HG03520 (cell line): ENCODE results near the gene FUBP3.
"Not testable (repeated sequence)": the region's sequence is repeated elsewhere in the genome, so short reads cannot be mapped to it uniquely, and the experiment has no call there.

Source experiments
- ATAC-seq: cut with Tn5 transposase; IDR thresholded peaks from one replicate; pipeline ENCODE4 v1.9.1; 2021; ENCODE audit warnings: mild to moderate bottlenecking, moderate library complexity; ENCODE audit not compliant: unreplicated experiment

Gene FUBP3

DNA sequence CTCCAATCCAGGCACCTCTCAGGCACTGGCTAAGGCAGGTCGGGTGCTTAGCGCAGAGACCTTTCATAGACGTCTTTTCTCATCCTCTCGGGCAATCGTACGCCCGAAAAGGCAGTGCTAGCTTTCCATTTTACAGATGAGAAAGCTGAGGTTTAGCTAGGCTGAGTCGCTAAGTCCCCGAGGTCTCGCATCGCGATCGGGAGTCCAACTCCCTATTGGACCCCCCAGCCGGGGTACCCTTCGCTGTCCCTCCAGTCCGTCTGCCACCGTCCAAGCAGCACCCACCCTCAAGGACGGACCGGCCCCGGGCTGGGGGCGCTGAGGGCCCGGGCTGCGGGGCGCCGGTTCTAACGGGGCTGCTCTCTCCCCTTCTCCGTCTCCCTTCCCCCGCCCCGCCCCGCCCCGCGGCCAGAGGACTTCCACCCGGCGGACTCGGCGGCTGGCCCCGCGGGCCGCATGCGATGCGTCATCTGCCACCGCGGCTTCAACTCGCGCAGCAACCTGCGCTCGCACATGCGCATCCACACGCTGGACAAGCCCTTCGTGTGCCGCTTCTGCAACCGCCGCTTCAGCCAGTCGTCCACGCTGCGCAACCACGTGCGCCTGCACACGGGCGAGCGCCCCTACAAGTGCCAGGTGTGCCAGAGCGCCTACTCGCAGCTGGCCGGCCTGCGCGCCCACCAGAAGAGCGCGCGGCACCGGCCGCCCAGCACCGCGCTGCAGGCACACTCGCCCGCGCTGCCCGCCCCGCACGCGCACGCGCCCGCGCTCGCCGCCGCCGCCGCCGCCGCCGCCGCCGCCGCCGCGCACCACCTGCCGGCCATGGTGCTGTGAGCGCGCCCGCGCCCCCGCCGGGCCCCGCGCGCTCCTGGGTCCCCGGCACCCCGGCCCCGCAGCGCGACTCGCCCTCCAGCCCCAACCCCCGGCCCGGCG, 101.7 kb downstream of the FUBP3 start:
- no peak for ATAC-seq

DNA sequence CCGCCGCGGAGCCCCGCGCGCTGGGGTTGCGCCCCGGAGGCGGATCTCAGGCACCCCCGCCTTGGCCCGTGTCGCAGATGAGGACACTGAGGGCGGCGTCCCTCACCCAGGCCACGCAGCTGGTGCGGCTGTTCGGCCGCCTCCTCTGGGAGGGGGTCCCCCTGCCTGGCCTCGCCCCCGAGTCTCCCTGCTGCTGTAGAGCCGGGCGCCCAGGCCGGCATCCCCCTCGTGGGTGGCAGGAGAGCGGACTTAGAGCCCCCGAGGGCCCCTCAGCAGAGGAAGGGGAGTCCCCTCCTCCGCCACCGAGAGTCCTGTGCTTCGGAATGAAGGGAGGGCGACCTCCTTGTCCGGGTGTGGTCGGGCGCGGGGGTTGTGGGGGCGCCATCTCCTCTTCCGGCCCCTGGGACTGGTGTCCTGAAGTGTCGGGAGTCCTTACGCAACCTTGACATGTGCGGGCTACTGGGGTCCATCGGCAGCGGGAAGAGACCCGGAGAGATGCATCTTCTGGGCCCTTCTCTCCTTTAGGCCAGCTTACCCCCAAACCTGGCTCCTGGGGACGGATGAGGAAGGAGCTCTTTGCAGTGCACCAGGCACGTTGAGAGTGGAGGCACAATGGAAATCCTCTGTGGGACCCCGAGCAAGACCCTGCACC, 102.5 kb downstream of the FUBP3 start:
- ATAC-seq: no peak

DNA sequence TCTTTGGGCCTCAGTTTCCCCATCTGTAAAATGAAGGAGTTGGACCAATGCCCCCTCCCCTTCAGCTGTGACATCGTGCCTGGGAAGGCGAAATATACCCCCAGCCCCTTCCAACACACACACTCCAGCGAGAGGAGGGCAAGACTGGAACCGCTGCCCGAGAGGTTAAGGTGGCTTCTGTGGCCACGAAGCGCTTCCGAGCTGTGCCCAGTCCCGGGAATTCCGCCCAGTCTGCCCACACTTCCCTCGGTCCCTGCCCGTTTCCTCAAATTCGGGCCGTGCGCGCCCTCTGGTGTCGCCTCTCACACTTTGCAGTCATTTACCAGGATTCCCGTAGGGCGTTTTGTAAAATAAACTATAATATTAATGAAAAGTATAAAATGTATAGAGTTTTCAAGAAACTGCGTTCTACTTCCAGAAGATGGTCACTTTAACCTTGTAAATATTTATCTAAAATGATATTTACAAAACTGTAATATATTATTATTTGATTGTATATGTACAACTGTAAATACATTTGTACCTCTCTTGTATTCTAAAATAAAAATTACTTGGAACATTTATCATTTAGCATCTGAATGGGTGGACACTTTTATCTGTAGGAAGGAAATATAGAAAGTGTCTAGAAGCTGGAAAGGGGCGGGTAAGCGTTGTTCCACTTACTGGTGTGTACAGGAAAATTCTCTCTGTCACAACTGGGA, 103.2 kb downstream of the FUBP3 start:
- ATAC-seq: no peak

DNA sequence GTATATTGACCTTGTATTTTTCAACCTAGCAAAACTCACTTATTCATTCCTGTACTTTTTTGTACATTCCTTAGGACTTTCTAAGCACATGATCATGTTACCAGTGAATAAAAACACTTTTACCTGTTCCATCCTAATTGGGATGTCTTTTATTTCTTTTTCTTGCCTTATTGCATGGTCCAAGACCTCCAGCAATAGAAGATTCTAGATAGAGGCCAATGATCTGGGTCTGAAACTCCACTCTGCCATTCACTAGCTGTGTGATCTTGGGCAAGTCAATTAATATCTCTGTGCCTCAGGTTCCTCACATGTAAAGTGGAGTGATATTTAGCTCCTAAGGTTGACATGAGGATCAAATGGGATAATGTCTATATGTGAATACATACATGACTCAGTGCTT, 105.7 kb downstream of the FUBP3 start:
- ATAC-seq: no peak

DNA sequence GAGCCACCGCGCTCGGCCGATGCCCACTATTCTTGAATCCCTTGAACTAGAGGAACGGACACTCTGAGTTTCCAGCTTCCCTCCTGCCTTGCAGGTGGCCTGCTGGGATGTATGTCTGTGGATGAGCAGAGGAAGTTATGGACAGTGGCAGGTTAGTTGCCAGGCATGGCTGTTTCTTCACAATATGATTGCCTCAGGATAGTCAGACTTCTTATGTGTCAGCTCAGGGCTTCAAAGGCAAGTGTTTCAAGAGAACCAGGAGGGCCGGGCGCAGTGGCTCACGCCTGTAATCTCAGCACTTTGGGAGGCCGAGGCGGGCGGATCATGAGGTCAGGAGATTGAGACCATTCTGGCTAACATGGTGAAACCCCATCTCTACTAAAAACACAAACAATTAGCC, 106.6 kb downstream of the FUBP3 start:
- ATAC-seq: not testable (repeated sequence)

GRCh38 chr9:130687615-130688014, 108.2 kb downstream of the FUBP3 start:
- no peak for ATAC-seq
